Astrocyte of the cerebellum (primary cell): ENCODE measurements around the gene NPHP4.
"Not testable (repeated sequence)": the region's sequence is repeated elsewhere in the genome, so short reads cannot be mapped to it uniquely, and the experiment has no call there.

Experiments
- DNase-seq: peaks from one replicate; pipeline ENCODE4 v3.0.0-alpha.2; 2011; ENCODE audit warnings: low read depth
- H3K4me3 ChIP-seq: 2 replicates; pipeline ENCODE4 v1.5.1; 2011; ENCODE audit warnings: mild to moderate bottlenecking, low read depth, low read length, moderate library complexity
- CTCF ChIP-seq: IDR thresholded peaks from 2 replicates; pipeline ENCODE4 v1.5.1; 2012; ENCODE audit warnings: low read length, low read depth, moderate library complexity, mild to moderate bottlenecking; ENCODE audit errors: missing control alignments
- in situ Hi-C: cut with HindIII; loops from 2 replicates; pipeline ENCODE4 v1.10.0; 2017; ENCODE audit warnings: low sequenced_read_pairs

The NPHP4 gene

GRCh38 chr1:6025269-6026094 is 33.3 kb upstream of the NPHP4 start:
- in situ Hi-C loops = no loop called here
- no peak for DNase-seq
- no peak overlapping the region for H3K4me3 ChIP-seq
- no peak for TF ChIP-seq CTCF

GRCh38 chr1:6024376-6024775 is 32.2 kb upstream of the NPHP4 start:
- no peak overlapping the region for H3K4me3 ChIP-seq
- in situ Hi-C loops = no loop called here
- no peak for TF ChIP-seq CTCF
- DNase-seq = no peak

GRCh38 chr1:6023346-6023745 is 31.1 kb upstream of the NPHP4 start:
- no peak overlapping the region for H3K4me3 ChIP-seq
- in situ Hi-C loops = no loop called here
- DNase-seq = no peak
- TF ChIP-seq CTCF = no peak

GRCh38 chr1:6022193-6022592 is 30.0 kb upstream of the NPHP4 start:
- H3K4me3 ChIP-seq = no peak overlapping the region
- in situ Hi-C loops = no loop called here
- no peak for TF ChIP-seq CTCF
- no peak for DNase-seq

GRCh38 chr1:6019166-6019845 is 27.1 kb upstream of the NPHP4 start:
- TF ChIP-seq CTCF = no peak
- in situ Hi-C loops = no loop called here
- no peak for DNase-seq
- no peak overlapping the region for H3K4me3 ChIP-seq

GRCh38 chr1:6017654-6018053 is 25.4 kb upstream of the NPHP4 start:
- DNase-seq, in situ Hi-C loops, H3K4me3 ChIP-seq: not testable (repeated sequence)
